Uterus (tissue), 2 donors: ENCODE measurements around the gene QSOX1.

ENCODE experiments used
- CTCF ChIP-seq, 4 experiments: fragments of 200-600 bp in 2 of 4; fragments of 450-650 bp in 2 of 4; sonication (generic) in 2 of 4; IDR thresholded peaks; one replicate each; pipeline ENCODE4 v1.5.1; 2016 to 2019; ENCODE audit warnings: antibody characterized with exemption in 4 of 4, mild to moderate bottlenecking in 2 of 4, moderate library complexity in 1 of 4
- POLR2A ChIP-seq, 2 donors: fragments of 450-650 bp; IDR thresholded peaks; one replicate each; pipeline ENCODE4 v1.6.1; 2016; ENCODE audit warnings: antibody characterized with exemption in 2 of 2, mild to moderate bottlenecking in 1 of 2, moderate library complexity in 1 of 2

- no peak for TF ChIP-seq CTCF (IDR thresholded peaks at IDR 0.05)
- TF ChIP-seq POLR2A (IDR thresholded peaks at IDR 0.05) = no peak
Measured at GRCh38 chr1:180219776-180220175, 65.1 kb downstream of the QSOX1 start.
